GM18517 (cell line): Measurements from ENCODE around the gene KLF13.

Experiments
- ATAC-seq: cut with Tn5 transposase; IDR thresholded peaks from one replicate; pipeline ENCODE4 v1.9.1; 2021; ENCODE audit warnings: mild to moderate bottlenecking, moderate library complexity; ENCODE audit not compliant: unreplicated experiment

The KLF13 gene

DNA sequence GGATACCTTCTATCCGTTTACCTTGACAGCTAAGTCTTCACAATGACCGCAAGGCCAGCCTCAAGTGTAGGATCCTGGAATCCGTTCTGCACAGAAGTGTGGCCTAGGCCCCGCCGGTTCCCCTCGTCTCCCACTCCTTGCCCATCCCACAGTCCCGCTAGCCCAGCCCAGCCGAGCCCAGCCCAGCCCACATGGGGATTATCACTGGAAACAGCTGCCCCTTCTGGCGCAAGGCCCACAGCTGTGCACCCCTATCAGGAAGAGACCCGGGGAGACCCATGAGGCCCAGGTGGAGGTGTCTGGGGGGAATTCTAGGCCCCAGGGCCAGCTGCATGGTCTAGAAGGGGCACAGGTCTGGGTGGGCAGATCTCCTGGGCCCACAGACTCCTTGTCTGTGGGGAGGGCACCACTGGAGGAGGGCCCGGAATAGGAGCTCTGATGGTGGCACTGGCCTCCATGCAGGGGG lies 27.9 kb upstream of the KLF13 start:
- no peak for ATAC-seq

DNA sequence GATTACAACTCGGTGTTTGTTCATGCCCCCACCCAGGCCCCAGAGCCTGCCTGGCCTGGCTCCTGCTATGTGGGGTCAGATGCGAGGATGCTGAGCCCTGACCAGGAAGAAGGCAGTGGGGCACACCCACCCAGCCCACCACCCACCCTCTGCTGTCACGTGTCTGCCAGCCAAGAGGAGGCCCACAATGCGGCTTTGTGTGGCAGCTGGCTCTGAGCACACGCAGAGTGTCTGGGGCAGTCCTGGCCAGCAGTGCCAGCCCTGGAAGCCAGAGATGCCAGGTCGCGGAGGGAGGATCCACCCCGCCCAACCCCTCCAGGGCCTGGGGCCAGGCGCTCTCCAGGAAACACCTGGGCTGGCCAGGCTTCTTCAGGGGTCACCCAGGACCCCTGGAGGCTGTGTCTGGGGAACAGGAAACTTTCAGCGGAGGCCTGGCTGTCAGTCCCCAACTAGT lies 26.4 kb upstream of the KLF13 start:
- ATAC-seq: no peak

DNA sequence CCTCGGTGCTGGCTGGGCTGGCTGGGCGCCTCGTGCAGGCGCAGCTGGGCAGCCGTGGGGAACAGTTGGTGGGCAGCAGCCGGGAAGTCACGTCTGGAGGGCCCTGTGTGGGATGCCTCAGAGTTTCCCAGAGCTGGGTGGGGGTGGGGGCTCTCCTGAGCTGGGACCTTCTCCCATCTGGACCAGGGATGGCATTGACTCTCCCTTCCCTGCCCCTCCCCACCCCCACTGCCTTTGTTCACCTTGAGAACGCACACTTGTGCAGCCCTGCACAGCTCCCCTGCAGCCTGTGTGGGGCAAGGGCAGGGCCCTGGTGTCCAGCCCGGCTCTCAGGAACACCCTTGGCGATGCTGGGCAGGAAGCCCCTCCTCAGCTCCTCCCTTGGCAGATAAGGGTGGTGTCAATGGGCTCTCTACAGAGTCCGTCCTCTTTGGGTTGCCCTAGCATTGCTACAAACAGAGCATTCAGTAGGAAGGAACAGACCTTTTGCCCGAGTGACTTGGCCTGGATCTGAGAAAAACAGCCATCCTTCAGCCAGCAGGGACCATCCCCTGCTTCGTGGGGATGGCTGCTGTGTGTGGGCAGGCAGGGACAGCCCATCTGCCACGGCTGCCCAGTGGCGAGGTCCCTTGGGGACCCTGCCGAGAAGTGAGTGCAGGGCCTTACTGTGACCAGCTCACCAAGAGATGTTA lies 25.5 kb upstream of the KLF13 start:
- ATAC-seq: no peak

DNA sequence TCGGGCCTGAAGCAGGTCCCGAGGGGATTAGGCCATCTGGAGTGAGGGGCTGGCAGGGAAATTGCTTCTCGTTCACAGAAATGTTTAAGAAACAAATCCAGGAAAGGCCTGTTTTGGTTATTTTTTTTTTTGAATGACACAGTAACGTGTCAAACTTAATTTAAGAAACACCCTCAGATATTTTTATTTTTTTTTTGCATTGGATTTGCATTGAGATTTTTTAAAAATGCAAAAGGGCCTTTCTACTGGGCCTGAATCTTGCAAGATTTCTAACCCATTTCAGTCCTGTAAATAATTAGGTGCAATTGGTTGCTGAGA lies 25.0 kb upstream of the KLF13 start:
- ATAC-seq: no peak

DNA sequence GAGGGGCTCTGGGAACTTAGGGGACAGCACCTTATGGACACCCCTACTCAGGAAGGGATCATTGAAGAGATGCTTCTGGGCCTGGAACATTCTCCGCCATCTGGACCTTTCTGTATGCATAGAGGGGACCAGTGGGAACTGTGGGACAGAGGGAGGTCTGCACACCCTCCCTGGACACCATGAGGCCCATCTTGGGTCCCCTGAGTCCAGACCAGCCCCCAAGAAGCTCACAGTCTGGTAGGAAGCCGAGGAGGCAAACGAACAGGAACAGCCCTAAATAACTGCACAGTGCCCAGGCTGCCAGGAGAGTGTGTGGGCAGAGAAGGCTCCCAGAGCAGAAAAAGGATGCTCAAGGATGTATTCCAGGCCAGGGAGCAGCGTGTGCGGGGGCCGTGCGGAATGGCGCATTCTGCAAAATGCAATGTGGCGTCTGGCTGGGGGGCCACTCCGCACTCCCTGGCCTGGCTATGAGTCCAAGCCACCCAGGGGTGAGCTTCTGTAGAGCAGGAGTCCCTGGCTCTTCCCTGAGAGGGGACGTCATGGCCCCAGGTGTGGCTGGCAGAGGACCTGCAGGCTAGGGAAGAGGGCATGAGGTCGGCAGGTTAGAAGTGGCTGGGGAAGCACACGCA lies 24.5 kb upstream of the KLF13 start:
- ATAC-seq: no peak

- no peak for ATAC-seq
These were observed 23.6 kb upstream of the KLF13 start for GRCh38 chr15:31302778-31303725.

- no peak for ATAC-seq
These were observed 22.6 kb upstream of the KLF13 start for GRCh38 chr15:31303726-31304648.

DNA sequence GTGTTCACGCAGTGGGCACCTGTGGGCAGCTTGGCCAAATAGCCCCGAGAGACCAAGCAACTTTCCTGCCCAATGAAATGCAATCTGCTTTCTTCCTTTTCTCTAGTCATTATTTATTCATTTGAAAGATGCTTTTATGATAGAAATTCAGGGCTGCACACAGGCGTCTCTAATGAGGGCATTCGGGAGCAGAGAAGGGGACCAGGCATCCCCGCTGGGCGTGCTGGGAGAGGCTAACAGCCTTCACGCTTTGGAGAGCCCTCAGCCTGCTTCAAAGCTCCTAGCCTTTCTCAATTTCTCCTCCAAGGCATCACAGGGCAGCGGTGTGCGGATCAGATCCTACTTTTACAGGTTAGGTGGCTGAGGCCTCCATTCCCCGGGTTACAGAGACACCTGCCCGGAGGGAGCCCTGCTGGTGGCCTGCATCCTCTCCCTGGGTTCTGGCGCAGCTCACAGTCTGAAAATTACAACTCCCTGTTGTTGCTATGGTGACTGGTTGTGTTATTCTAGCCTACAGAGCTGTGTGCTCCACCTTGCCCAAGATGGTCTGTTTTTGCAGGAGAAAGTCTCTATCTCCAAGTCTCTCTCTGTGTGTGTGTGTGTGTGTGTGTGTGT lies 21.8 kb upstream of the KLF13 start:
- ATAC-seq: no peak

- no peak for ATAC-seq
These were observed 21.3 kb upstream of the KLF13 start for GRCh38 chr15:31305375-31305774.

GRCh38 chr15:31305796-31306425 lies 20.7 kb upstream of the KLF13 start:
- no peak for ATAC-seq

GRCh38 chr15:31306426-31307269 lies 20.0 kb upstream of the KLF13 start:
- no peak for ATAC-seq

- ATAC-seq: no peak
These were observed 19.1 kb upstream of the KLF13 start for GRCh38 chr15:31307270-31308184.

DNA sequence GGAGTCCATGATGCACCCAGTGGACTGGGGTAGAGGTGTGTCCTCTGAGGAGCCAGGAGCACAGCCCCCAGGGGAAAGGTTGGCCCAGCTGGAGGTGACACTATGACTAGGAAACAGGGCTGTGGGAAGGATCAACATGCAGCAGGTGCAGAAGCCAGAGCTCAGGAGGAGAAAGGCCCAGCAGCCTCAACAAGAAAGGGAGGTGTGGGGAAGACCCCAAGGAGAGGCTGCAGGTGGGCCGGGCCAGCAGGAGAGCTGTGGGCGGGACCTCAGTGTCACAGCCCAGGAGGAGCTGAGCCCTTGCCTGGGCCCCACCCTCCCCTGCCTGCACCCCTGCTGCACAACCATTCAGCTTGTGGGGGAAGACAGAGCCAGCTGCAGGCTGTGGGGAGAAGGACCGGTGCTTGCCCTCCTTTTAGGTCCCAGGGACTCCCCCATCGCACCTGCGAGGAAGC lies 18.4 kb upstream of the KLF13 start:
- no peak for ATAC-seq

- no peak for ATAC-seq
These were observed 16.6 kb upstream of the KLF13 start for GRCh38 chr15:31309893-31310606.

GRCh38 chr15:31311735-31312619 lies 14.7 kb upstream of the KLF13 start:
- no peak for ATAC-seq

- ATAC-seq: no peak
These were observed 13.4 kb upstream of the KLF13 start for GRCh38 chr15:31313223-31313622.
